ENCODE data around the gene PACS2. TPM values are rescaled to one million over a fixed set of nuclear protein-coding genes. Genes with fewer than 3 reads are reported as not detected.

PACS2 gene
- total RNA-seq, 1 donor from 2014 or later, result 263 TPM

GRCh38 chr14:105437723-105438500, 123.4 kb downstream of the PACS2 start:
- peaks cover 8% of the 10 kb centered on the region for H3K27me3 Mint-ChIP-seq (ENCODE audit: unreplicated experiment)
- TF ChIP-seq, protein P1, sequence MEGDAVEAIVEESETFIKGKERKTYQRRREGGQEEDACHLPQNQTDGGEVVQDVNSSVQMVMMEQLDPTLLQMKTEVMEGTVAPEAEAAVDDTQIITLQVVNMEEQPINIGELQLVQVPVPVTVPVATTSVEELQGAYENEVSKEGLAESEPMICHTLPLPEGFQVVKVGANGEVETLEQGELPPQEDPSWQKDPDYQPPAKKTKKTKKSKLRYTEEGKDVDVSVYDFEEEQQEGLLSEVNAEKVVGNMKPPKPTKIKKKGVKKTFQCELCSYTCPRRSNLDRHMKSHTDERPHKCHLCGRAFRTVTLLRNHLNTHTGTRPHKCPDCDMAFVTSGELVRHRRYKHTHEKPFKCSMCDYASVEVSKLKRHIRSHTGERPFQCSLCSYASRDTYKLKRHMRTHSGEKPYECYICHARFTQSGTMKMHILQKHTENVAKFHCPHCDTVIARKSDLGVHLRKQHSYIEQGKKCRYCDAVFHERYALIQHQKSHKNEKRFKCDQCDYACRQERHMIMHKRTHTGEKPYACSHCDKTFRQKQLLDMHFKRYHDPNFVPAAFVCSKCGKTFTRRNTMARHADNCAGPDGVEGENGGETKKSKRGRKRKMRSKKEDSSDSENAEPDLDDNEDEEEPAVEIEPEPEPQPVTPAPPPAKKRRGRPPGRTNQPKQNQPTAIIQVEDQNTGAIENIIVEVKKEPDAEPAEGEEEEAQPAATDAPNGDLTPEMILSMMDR (IDR thresholded peaks at IDR 0.05; ENCODE audit: partially characterized antibody, unreplicated experiment), result no peak
- no peak overlapping the region for H3K27ac Mint-ChIP-seq (ENCODE audit: unreplicated experiment)
- peaks cover 15% of the 10 kb centered on the region for H3K9me3 Mint-ChIP-seq (ENCODE audit: unreplicated experiment)
- H3K4me3 Mint-ChIP-seq (ENCODE audit: unreplicated experiment), result no peak overlapping the region
- DNase-seq, result no peak
- H3K36me3 Mint-ChIP-seq (ENCODE audit: unreplicated experiment), result peaks cover 15% of the 10 kb centered on the region
- H3K4me1 Mint-ChIP-seq (ENCODE audit: low read depth, unreplicated experiment), result peaks cover 4% of the 10 kb centered on the region

DNA sequence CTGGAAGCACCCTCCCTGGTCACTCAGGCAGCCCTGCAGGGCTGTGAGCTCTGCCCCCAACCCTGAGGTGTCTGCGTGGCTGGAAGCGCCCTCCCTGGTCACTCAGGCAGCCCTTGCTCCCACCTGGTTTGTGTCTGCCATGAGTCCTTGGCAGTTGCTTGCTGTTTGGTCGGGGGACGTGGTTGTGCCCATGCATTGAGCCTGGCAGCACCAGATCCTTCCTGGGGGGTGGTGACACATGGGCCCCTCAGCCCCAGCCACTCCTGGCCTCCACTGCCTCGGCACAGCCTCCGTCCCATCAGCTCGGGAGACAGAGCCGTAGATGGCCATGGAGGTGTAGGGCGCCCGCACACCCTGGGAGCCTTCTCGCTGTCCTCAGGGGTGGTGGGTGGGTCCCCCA, 124.6 kb downstream of the PACS2 start:
- TF ChIP-seq, protein P1 (IDR thresholded peaks at IDR 0.05; ENCODE audit: partially characterized antibody, unreplicated experiment), result no peak
- H3K4me1 Mint-ChIP-seq (ENCODE audit: low read depth, unreplicated experiment), result peaks cover 4% of the 10 kb centered on the region
- no peak overlapping the region for H3K27ac Mint-ChIP-seq (ENCODE audit: unreplicated experiment)

GRCh38 chr14:105439710-105440553, 125.4 kb downstream of the PACS2 start:
- no peak overlapping the region for H3K27ac Mint-ChIP-seq (ENCODE audit: unreplicated experiment)
- H3K27me3 Mint-ChIP-seq (ENCODE audit: unreplicated experiment), result peaks cover 12% of the 10 kb centered on the region
- TF ChIP-seq, protein P1 (IDR thresholded peaks at IDR 0.05; ENCODE audit: partially characterized antibody, unreplicated experiment), result no peak
- H3K9me3 Mint-ChIP-seq (ENCODE audit: unreplicated experiment), result peaks cover 12% of the 10 kb centered on the region
- peaks cover 4% of the 10 kb centered on the region for H3K4me1 Mint-ChIP-seq (ENCODE audit: low read depth, unreplicated experiment)
- H3K36me3 Mint-ChIP-seq (ENCODE audit: unreplicated experiment), result peaks cover 12% of the 10 kb centered on the region
- DNase-seq, result no peak
- H3K4me3 Mint-ChIP-seq (ENCODE audit: unreplicated experiment), result no peak overlapping the region

More for the DNA sequence above, 124.6 kb downstream of the PACS2 start:
- Mint-ChIP-seq H3K27me3 (ENCODE audit: unreplicated experiment) (peaks cover 8% of the 10 kb centered on the region), H3K4me3 (ENCODE audit: unreplicated experiment) (no peak overlapping the region), H3K9me3 (ENCODE audit: unreplicated experiment) (peaks cover 15% of the 10 kb centered on the region), H3K36me3 (ENCODE audit: unreplicated experiment) (peaks cover 15% of the 10 kb centered on the region)
- DNase-seq, result no peak

DNA sequence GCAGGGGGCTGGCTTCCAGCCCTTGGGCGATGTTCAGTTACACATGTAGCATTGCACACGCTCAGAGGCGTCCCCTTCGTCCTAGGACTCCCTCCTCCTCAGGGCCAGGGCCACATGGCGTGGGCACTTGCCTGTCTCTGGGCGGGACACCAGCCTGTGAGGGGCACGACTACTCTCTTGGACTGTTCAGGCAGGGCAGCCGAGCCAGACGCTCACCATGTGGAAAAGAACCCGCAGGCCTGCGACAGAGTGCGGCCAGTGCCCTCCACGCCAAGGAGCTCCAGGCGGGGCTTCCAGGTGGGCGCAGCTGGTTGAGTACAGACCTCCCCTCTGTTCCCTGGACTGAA, 126.0 kb downstream of the PACS2 start:
- DNase-seq, result no peak
- peaks cover 7% of the 10 kb centered on the region for H3K36me3 Mint-ChIP-seq (ENCODE audit: unreplicated experiment)
- H3K27me3 Mint-ChIP-seq (ENCODE audit: unreplicated experiment), result peaks cover 12% of the 10 kb centered on the region
- peaks cover 10% of the 10 kb centered on the region for H3K9me3 Mint-ChIP-seq (ENCODE audit: unreplicated experiment)
- H3K27ac Mint-ChIP-seq (ENCODE audit: unreplicated experiment), result no peak overlapping the region
- H3K4me3 Mint-ChIP-seq (ENCODE audit: unreplicated experiment), result no peak overlapping the region
- peaks cover 4% of the 10 kb centered on the region for H3K4me1 Mint-ChIP-seq (ENCODE audit: low read depth, unreplicated experiment)
- TF ChIP-seq, protein P1 (IDR thresholded peaks at IDR 0.05; ENCODE audit: partially characterized antibody, unreplicated experiment), result no peak

Measured in glutamatergic neuron (in vitro differentiated cells).